ENCODE measurements around the gene PIGR.

PIGR gene

DNA sequence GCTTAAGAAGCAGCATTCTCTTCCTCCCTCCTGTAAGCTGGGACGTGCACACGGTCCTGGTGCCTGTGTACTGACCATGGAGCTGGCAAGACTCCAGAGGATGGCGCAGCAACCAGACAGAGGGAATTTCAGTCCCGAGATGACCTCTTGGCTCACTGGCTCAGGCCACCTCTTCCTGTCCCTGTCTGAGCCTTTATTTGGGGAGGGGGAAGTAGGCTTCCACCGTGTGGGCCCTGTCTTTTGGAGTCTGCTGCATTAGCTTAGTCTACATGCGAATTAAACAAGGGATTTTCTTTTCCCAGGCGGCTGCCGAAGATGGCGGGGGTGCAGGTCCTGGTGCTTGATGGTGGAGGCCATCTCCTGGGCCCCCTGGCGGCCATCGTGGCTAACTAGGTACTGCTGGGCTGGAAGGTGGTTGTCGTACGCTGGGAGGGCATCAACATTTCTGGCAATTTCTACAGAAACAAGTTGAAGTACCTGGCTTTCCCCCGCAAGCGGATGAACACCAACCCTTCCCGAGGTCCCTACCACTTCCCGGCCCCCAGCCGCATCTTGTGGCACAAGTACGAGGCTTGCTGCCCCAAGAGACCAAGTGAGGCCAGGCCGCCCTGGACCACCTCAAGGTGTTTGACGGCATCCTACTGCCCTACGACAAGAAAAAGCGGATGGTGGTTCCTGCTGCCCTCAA is 38.8 kb downstream of the PIGR start:
- DNase-seq = no peak

DNA sequence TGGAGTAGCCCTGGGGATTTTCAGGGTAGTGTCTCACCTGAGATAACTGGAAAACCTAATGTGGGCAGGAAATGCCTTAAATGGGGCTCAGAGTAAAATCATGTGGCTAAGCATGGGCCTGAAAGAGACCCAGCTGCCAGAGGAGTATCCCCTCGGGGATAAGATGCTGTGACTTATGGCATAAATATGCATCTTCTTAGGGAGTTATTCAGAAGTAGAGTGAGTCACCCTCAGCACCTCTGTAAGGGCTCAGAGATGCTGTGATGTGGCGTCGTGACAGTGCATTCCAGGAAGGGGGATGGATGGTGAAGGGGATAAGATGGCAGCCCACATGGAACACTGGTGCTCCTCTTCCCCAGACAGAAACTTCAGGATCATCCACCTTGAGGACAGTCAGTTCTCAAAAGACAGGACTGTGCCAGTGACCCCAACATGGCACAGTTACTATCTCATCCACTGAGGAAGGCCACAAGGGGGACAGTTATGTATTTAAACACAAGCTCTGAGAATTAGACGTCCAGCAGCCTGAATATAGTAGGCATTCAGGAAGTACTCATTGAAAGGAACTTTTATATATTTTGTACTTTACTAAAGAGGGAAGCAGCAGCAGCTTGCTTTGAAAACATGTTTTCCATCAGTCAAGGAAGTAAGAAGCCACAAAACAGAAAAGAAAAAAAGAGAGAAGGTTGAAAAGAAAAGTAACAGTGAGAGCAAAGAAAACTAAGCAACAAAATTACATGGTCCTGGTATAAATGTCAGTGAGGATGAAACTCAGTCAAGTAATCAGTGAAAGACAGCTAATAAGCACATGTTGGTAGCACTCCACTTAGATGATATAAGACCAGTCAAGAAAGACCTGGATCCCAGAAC is 40.7 kb downstream of the PIGR start:
- no peak for DNase-seq

DNA sequence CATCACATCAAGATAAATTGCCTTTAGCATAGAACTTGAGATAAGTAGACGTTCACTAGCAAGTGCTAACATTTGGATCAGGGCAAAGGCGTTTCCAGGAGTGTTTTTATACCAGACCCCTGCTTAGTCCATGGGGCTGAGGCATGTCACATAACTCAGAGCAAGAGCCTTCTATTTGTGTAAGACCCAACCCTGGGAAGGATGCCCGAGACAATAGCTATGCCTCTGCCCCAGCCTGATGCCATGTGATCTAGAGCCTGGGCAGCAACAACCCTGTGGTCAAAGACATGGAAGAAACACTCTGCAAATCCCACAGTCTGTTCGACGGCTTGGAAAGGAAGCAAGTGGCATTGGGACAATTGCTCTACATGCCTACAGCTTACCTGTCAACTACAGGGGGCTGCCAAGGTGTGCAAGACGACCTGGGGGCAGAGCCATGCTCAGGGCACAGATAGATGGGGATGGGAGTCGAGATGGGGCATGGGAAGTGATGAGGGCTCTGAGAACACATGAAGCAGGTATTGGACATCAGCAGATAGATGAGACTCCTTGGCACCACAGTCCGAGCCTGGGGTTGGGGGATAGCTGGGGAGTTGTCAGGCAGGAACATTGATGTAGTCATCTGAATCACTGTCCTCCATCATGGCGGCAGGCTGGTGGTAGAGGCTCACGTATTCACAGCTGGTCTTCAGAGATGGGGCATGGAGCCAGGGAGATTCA is 41.7 kb downstream of the PIGR start:
- DNase-seq = no peak

DNA sequence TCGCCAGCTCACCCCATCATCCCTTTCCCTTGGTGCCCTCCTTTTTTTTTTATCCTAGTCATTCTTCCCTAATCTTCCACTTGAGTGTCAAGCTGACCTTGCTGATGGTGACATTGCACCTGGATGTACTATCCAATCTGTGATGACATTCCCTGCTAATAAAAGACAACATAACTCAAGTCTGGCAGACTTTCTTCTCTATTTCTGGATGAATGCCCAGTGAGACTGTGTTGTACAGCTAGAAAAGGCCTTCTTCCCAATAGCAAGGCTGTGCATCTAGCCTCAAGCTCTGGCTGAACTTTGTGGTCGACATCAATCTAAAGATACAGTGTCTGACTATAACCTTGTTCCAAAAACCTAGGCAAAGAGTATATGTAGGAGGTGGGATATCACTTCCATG is 42.6 kb downstream of the PIGR start:
- no peak for DNase-seq

DNA sequence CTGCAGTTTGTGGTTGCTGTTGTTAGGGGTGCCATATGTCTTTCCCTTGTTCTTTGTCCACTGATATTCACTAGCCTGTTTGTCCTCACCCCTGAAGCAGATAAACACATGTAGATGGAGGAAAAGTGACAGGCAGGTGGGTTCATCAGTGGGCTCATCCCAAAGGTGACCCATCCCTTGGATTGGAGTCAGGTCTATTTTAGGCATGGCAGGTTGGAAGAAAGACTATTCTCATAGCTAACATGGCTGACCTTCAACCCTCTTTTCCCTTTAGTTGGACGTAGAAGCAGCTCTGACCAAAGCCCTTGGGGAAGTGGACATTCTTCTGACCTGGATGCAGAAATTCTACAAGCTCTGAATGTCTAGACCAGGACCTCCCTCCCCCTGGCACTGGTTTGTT is 43.6 kb downstream of the PIGR start:
- DNase-seq = no peak

DNA sequence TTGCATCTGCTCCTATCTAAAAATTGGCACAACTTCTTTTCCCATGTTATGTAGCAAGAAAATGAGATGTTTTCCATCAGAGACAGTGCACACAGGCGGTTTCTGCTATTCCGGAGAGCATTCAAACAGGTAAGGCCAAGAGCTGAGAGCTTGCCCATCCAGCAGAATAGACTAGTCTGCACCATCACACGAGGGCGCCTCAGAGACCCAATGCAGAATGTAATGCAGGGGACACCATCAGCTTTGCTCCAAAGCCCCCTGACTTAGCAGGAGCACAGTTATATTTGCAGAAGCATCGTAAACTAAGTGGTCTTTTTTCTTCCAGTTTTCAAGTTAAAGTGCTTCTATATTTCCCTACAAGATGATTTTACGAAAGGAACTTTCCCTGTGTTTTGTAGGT is 44.3 kb downstream of the PIGR start:
- DNase-seq = no peak

DNA sequence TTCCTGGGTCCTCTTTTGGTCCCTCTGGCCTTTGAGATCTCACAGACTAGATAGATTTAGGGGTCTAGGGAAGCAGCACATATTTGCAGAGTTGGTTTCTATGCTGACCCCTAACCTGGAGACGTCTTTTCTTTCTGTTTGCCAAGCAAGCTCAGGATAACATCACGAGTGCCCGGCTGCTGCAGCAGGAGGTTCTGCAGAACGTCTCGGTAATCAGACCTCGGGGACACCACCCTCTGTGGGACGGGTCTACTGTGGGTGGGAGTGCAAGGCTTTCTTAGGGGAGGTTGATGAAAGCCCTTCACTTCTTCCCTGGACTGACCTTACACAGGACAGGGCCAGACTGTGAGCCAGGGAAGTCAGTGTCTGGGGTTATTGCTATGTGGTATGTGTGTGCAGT is 46.1 kb downstream of the PIGR start:
- DNase-seq = no peak

DNA sequence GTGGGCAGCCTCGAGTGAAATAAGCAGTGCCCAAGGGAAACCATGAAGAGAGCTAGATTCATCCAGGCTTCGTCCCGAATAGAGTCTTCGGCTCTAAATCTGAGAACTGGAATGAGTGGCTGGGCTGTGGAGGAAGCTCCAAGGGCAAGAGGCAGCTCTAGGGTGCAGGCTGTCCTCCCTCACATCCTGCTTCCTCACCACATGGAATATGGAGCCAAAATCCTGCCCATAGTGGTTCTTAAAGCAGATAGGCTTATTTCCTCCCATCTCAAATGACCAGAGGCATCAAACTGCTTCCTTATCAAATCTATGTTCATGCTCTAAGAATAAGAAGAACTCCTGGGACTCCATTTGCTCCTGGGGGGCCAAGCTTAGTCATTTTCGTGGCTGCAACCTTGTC is 46.5 kb downstream of the PIGR start:
- DNase-seq = no peak

DNA sequence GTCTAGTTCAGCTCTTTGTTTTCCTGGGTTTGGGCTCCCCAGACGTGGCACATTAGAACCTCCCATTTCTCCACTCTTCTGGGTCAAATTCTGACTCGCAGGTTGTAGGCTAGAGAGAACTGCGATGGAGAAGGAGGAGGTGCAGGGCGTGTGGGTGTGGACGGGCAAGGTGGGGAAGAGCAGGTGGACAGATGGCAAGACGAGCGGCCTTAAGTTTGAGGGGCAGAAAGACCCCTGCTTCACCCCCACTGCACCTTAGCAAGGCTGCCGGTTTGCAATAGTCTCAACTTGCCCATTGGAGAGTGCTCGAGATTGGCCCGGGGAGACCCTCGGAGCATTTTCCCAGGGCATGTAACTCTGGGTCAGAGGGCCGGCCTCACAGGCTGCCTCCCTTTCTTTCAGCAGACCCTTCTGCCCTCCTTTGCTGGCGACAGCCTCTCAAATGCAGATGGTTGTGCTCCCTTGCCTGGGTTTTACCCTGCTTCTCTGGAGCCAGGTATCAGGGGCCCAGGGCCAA is 47.3 kb downstream of the PIGR start:
- no peak for DNase-seq

DNA sequence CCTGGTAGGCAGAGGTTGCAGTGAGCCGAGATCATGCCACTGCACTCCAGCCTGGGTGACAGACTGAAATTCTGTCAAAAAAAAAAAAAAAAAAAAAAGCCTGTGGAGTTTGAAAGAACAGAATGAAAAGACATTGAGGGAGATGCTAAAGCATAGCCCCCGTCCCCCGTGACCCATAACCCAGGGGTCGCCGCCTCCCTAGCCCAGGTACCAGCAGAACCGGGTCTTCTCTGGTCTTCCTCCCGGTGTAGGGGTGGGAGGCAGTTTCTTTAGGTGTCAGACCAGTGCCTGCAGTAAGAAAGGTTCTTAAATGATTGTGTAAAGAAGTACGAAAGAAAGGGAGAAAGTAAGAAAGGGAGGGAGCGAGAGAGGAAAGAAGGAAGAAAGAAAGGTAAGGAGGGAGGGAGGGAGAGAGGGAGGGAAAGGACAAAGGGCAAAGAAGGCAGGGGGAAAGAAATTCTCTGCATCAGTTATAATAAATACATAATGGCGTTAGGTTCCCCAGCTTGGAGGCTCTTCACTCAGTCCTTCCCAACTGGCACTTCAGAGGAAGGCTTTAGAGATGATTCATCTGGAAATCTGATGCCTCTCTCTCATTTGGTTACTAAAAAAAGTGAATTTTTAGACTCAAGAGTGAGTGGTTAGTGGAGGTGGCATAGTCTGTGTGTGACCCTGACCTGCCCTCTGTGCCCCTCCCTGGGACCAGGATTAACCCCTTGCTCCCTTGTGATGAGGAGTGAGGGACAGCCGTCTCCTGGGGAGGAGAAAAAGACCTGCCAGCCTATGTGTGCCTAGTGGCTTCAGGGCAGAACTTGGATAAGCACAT is 48.0 kb downstream of the PIGR start:
- DNase-seq = no peak

DNA sequence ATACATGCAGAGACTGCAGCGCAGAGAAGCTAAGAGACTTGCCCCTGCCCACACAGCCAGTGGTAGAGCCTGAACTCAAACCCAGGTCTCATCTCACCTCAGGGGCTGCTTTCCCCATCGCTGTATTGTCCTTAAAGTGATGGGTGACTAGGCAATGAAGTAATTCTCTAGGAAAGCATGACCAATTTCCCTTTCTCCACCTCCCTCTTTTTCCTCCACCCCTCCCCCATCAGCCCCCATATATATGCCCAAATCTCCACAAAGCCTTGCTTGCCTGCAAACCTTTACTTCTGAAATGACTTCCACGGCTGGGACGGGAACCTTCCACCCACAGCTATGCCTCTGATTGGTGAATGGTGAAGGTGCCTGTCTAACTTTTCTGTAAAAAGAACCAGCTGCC is 49.1 kb downstream of the PIGR start, which contains the start of gene IL24:
Gene IL24, plus strand, starts transcription at position 269 of the 400 bp plus-strand sequence. CDS start 390 bp downstream, outside the sequence.
- no peak for DNase-seq

DNA sequence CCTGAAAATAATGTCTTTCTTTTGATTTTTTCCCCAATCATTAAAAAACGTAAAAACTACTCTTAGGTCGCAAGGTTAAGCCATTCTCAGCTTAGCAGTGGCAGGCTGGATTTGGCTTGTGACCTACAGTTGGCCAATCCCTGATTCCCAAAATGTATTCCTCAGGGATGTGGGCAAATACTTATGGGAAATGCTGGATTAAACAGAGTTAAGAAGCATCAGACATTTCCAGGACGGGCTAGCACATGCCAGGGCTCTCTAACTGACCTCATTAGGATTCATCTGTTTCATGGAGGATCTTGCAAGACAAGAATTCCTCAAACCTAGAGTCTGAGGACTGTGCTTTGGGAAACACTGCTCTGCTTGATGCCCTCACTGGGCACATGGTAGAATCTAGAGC is 50.0 kb downstream of the PIGR start:
- peak; percentile 81 for DNase-seq

DNA sequence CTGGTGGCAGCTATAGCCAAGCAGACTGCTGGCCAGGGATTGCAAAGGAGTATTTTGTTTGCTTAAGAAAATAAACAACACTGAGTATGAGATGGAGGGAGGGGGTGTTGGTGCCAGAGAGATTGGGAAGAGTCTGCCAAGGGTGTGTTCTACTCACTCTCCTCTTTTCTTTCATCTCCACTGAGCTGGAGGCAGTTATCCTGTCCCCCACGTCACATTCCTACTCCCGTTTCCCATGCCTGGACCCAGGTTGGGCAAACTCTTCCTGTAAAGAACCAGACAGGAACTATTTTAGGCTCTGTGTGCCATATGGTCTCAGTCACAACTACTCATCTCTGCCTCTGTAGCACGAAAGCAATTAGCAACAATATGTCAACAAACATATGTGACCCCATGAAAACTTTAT is 50.4 kb downstream of the PIGR start:
- peak; percentile 86 for DNase-seq

DNA sequence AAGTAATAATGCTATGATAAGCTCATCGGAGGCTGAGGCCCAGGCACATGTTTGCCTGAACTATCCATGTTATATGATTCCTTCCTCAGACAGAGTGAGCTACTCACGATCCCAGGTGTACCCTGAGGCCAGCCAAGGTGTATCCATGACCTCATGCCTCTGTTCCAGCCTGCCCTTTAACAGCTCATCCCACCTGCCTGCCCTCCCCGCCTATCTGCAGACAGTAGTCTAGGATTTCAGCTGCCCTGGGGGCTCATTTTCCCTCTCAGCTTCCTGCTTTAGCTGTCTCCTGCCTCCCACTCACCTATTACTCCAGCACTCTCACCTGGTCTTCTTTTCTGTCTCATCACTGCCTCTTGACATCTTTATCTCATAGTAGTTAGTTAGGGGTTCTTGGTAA is 50.9 kb downstream of the PIGR start:
- no peak for DNase-seq

DNA sequence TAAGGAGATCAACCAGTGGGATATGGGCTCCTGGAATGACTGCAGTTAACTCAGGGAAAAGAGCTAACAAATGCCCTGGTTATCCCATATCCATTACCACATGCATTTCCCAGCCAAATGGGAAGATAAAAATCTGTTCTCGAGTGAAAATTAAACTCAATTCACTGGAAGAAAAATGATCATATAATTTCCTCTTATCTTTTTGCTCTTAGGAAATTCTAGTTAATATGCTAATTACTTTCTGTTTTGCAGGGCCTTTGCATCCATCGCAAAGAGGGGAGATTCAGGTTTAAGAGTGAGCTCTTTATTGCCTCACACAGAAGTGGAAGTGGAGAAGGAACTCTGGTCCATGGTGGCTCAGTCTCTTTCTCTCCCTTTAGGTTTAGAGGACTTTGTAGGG is 52.9 kb downstream of the PIGR start:
- DNase-seq = no peak

DNA sequence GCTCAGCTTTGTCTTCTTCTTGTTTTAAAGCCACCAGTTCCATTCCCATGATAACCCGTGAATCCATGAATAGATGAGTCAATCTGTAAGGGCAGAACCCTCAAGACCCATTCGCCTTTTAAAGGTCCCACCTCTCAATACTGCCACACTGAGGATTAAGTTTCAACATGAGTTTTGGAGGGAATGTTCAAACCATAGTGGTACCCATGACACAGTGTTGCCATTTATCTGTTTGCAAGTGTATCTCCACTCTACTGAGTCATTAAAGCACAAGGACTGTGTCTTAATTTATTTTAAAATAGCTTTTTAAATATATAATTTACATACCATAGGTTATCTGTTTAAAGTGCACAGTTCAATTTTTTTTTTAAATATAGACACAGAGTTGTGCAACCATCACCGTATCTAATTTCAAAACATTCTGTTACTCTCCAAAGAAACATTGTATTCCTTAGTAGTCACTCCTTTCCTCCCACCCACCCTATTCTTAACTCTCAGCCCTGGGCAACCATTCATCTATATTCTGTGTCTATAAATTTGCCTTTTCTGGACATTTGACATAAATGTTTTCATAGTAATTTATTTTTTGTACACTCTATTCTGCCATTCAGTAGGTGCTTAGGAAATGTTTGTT is 53.8 kb downstream of the PIGR start:
- no peak for DNase-seq

DNA sequence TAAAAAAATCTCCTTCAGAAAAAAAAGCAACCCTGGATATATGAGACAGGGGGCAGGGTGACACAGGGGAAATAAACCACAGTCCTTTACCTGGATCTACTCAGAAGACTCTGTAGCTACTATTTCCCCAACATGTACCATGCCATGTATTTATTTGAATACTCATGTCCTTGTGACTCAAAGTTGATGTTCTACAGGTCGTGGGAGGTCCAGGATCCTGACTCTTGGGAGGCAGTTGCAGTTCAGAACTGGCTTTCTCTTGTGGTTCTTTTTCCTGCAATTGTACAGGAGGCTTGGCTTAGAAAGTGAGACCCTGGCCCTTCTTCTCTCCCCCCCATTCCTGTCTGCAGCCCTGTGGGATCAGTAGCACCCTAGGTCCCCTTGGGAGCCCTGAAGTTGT is 54.9 kb downstream of the PIGR start:
- no peak for DNase-seq

DNA sequence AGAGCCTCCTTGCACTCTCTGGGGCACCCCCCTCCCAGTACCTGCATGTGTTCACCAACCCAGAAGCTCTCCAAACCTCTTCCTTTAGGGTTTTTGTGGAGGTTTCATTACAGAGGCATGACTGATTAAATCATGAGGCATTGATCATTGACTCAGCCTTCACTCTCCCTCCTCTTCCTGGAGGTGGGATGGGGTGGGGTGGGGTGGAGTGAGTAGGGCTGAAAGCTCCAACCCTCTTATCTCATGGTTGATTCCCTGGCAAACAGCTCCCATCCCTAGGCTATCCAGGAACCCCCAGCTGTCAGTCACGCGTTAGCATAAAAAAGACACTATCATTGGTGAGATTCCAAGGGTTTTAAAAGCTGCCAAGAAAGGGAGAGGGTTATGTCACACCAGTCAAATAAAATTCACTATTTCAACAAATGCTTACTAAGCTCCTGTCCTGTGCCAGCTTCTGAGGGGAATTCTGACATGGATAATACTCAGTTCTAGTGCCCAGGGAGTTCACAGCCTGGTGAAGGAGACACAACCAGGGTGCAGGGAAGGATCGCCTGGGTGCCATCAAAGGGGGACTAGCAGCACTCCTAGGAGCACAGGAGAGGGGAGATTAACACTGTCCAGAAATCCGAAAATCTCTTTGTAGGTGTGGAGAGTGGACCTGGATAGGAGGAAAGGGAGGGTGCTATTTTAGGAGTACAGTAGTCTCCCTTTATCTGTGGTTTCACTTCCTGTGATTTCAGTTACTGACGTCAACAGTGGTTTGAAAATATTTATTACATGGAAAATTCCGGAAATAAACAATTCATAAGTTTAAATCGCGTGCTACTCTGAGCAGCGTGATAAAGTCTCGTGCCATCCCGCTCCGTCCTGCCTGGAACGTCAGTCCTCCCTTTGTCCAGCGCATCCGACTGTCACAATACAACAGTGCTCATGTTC is 55.9 kb downstream of the PIGR start:
- no peak for DNase-seq

DNA sequence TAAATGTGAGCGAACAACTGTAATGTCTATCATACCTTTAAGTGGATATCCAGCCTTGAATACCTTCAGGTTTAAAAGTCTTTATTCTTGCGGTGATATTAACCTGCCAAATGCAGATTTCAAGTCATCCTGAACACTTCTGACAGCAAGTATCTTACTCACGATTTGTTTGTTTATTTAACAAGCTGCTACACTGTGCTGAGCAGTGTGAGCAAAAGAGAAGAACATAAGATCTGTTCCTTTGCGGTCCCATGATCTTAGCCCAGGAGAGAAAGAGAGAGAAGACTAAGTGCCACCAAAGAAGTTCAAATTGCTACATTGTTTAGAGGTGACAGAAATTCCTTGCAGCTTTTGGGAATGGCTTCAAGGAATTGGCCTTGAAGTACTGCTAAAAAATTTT is 58.6 kb downstream of the PIGR start:
- DNase-seq = no peak

DNA sequence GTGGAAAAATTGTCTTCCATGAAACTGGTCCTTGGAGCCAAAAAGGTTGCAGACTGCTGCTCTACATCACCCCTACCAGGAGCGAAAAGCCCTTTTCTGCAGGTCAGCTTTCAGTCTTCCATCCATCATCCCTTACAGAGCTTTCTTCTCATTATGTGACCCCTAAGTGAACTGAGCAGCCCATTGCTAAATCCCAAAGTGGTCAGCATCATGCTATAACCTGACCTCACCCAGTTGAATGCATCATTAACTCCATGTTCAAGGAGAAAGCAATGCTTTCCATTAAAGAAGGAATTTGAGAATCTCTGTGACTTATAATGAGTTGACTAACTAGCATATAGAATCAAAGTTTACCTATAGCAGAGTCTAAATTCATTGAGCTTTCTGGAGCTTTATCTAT is 59.4 kb downstream of the PIGR start:
- no peak for DNase-seq

All from DMS 273 treated with DMSO at 0.1 percent for 48 hours (cell line).